ENCODE results near the gene ABCB10.

Gene ABCB10

GRCh38 chr1:229536982-229537381 is 21.5 kb downstream of the ABCB10 start:
- H3F3A ChIP-seq (ENCODE audit: control insufficient read depth, insufficient read depth): peaks cover 6% of the 10 kb centered on the region; the same call in 1 of the 2 replicates
- H3K4me3 ChIP-seq (ENCODE audit: low read length): no peak overlapping the region
- no peaks in the 10 kb centered on the region for H4K20me1 ChIP-seq (ENCODE audit: control insufficient read depth, insufficient read depth, low read depth, low read length)
- no peak overlapping the region for H3K27ac ChIP-seq (ENCODE audit: low read depth, low read length)
- no peaks in the 10 kb centered on the region for H3K4me1 ChIP-seq (ENCODE audit: control insufficient read depth, low read length)
- no peak for TF ChIP-seq EZH2phosphoT487 (IDR thresholded peaks at IDR 0.05; ENCODE audit: borderline replicate concordance, low read length)
- TF ChIP-seq CTCF (IDR thresholded peaks at IDR 0.05; ENCODE audit: low read depth, low read length, poor library complexity, severe bottlenecking): no peak
- no peak overlapping the region for H3K4me2 ChIP-seq (ENCODE audit: low read length)
- peaks cover 60% of the 10 kb centered on the region for H3K36me3 ChIP-seq (ENCODE audit: control insufficient read depth, low read length)
- H3K9me2 ChIP-seq (replicated peaks; ENCODE audit: control insufficient read depth, low read length): no peaks in the 10 kb centered on the region
- H3K9me3 ChIP-seq (ENCODE audit: control insufficient read depth, insufficient read depth, low read length): no peaks in the 10 kb centered on the region
- no peaks in the 10 kb centered on the region for H3K79me2 ChIP-seq (ENCODE audit: control insufficient read depth, low read length)
- H3K27me3 ChIP-seq (ENCODE audit: control insufficient read depth, low read length): no peaks in the 10 kb centered on the region

- Histone ChIP-seq H3K27ac (ENCODE audit: low read depth, low read length) (no peak overlapping the region), H3K4me2 (ENCODE audit: low read length) (no peak overlapping the region), H4K20me1 (ENCODE audit: control insufficient read depth, insufficient read depth, low read depth, low read length) (no peaks in the 10 kb centered on the region), H3K9me2 (replicated peaks; ENCODE audit: control insufficient read depth, low read length) (no peaks in the 10 kb centered on the region), H3K4me3 (ENCODE audit: low read length) (no peak overlapping the region), H3K36me3 (ENCODE audit: control insufficient read depth, low read length) (peaks cover 58% of the 10 kb centered on the region), H3K9me3 (ENCODE audit: control insufficient read depth, insufficient read depth, low read length) (no peaks in the 10 kb centered on the region), H3K4me1 (ENCODE audit: control insufficient read depth, low read length) (no peaks in the 10 kb centered on the region), H3K79me2 (ENCODE audit: control insufficient read depth, low read length) (no peaks in the 10 kb centered on the region), H3F3A (ENCODE audit: control insufficient read depth, insufficient read depth) (peaks cover 1% of the 10 kb centered on the region; the same call in 1 of the 2 replicates), H3K27me3 (ENCODE audit: control insufficient read depth, low read length) (no peaks in the 10 kb centered on the region)
- TF ChIP-seq CTCF (IDR thresholded peaks at IDR 0.05; ENCODE audit: low read depth, low read length, poor library complexity, severe bottlenecking): no peak
- TF ChIP-seq EZH2phosphoT487 (IDR thresholded peaks at IDR 0.05; ENCODE audit: borderline replicate concordance, low read length): no peak
Measured at GRCh38 chr1:229535230-229535629, 23.3 kb downstream of the ABCB10 start.

GRCh38 chr1:229531326-229531725 is 27.2 kb downstream of the ABCB10 start:
- Histone ChIP-seq H3K79me2 (ENCODE audit: control insufficient read depth, low read length) (no peaks in the 10 kb centered on the region), H3K9me2 (replicated peaks; ENCODE audit: control insufficient read depth, low read length) (no peaks in the 10 kb centered on the region), H3K27ac (ENCODE audit: low read depth, low read length) (no peak overlapping the region), H3K4me1 (ENCODE audit: control insufficient read depth, low read length) (no peaks in the 10 kb centered on the region), H3K4me3 (ENCODE audit: low read length) (no peak overlapping the region), H4K20me1 (ENCODE audit: control insufficient read depth, insufficient read depth, low read depth, low read length) (no peaks in the 10 kb centered on the region), H3K4me2 (ENCODE audit: low read length) (no peak overlapping the region), H3K36me3 (ENCODE audit: control insufficient read depth, low read length) (peaks cover 49% of the 10 kb centered on the region), H3K9me3 (ENCODE audit: control insufficient read depth, insufficient read depth, low read length) (no peaks in the 10 kb centered on the region), H3K27me3 (ENCODE audit: control insufficient read depth, low read length) (no peaks in the 10 kb centered on the region), H3F3A (ENCODE audit: control insufficient read depth, insufficient read depth) (no peaks in the 10 kb centered on the region)
- no peak for TF ChIP-seq CTCF (IDR thresholded peaks at IDR 0.05; ENCODE audit: low read depth, low read length, poor library complexity, severe bottlenecking)
- TF ChIP-seq EZH2phosphoT487 (IDR thresholded peaks at IDR 0.05; ENCODE audit: borderline replicate concordance, low read length): no peak
